Measurements from ENCODE around the gene NOX5. TPM values are rescaled to one million over a fixed set of nuclear protein-coding genes. Genes with fewer than 3 reads are reported as not detected.

Gene NOX5
- total RNA-seq, 1 experiment from 2014 or later, result not detected

DNA sequence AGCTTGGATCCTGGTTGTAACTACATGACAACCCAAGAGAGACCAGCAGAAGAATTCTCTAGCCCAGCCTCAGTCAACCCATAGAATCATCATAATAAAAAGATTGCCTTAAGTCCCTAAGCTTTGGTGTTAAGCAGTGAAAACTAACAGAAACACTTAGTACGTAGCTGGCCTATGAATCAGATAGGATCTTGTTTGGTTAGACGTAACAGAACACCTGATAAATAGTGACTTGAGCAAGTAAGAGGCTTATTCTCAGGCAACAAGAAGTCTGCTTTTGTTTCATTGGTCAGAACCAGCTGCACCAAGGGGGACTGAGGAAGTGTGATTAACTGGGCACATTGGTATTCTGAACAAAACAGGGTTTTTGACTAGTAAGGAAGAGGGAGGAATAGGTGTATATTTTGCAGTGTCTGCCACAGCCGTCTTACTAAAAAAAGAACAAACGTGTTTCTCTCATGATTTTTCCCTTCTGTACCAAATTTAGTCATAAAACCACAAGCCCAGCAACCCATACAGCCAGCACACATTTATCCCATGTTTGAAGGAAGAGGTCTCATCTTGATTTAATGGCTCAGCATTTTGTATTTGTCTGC is 92.6 kb downstream of the NOX5 start:
- CTCF ChIA-PET, result no interaction called here

More for the DNA sequence above, 92.6 kb downstream of the NOX5 start:
- H3K36me3 ChIP-seq (ENCODE audit: insufficient read depth, low read length, poor library complexity, severe bottlenecking), result no peaks in the 10 kb centered on the region
- BruUV-seq (replicated peaks), result no TSS peak
- no peak for DNase-seq (ENCODE audit: low spot score)
- intact Hi-C loops (cut with micrococcal nuclease; ENCODE audit: unreplicated experiment), result no loop called here
- no peak overlapping the region for H3K27ac ChIP-seq (ENCODE audit: low read depth, low read length, poor library complexity, severe bottlenecking)
- H3K27me3 ChIP-seq (replicated peaks; ENCODE audit: insufficient read depth, low read depth, low read length, poor library complexity), result no peaks in the 10 kb centered on the region
- POLR2A ChIA-PET (ENCODE audit: low non-redundant PET), result no interaction called here
- H3K4me1 ChIP-seq (ENCODE audit: insufficient read depth, low read length, poor library complexity, severe bottlenecking), result peaks cover 7% of the 10 kb centered on the region
- H3K4me3 ChIP-seq (ENCODE audit: low read depth, low read length, poor library complexity, severe bottlenecking), result no peak overlapping the region
- TF ChIP-seq EZH2 (IDR thresholded peaks at IDR 0.05; ENCODE audit: borderline replicate concordance, low read depth, low read length, poor library complexity, severe bottlenecking), result no peak
- no peaks in the 10 kb centered on the region for H3K9me3 ChIP-seq (ENCODE audit: low read depth, low read length, poor library complexity, severe bottlenecking)

Other genes starting within 250 kb of the NOX5 start
- gene ANP32A, start 193.8 kb upstream of the NOX5 start, total RNA-seq (2021), result 331 and 370 TPM in 2 replicates
- not detected in 2 replicates for gene SPESP1, start 84.2 kb upstream of the NOX5 start, total RNA-seq (2021)
- gene GLCE, start 145.9 kb downstream of the NOX5 start, total RNA-seq (2021), result 41.9 and 44.6 TPM in 2 replicates